T-helper 1 cell treated with Interleukin-12 subunit alpha and Interleukin-12 subunit beta and Interleukin-4 antibody, amounts not matched to agents 30 μg/mL and 1 μg/mL, for 36 hours (primary cell): Measurements from ENCODE around the gene AVPR2.

Experiments
- H3K27ac Mint-ChIP-seq: one replicate; pipeline ENCODE4 v1.8.0; 2021; ENCODE audit warnings: mild to moderate bottlenecking, mixed read lengths
- H3K27me3 Mint-ChIP-seq: one replicate; pipeline ENCODE4 v1.8.0; 2021; ENCODE audit warnings: low read depth, mixed read lengths
- H3K36me3 Mint-ChIP-seq: one replicate; pipeline ENCODE4 v1.8.0; 2021; ENCODE audit warnings: low read depth, mixed read lengths
- H3K4me1 Mint-ChIP-seq: one replicate; pipeline ENCODE4 v1.8.0; 2021; ENCODE audit warnings: low read depth, mixed read lengths
- H3K4me3 Mint-ChIP-seq: one replicate; pipeline ENCODE4 v1.8.0; 2021; ENCODE audit warnings: mild to moderate bottlenecking, moderate library complexity, mixed read lengths
- H3K9me3 Mint-ChIP-seq: one replicate; pipeline ENCODE4 v1.8.0; 2021; ENCODE audit warnings: mixed read lengths

AVPR2 gene

GRCh38 chrX:153934148-153934761, 29.8 kb downstream of the AVPR2 start:
- peaks cover 9% of the 10 kb centered on the region for H3K4me1 Mint-ChIP-seq
- no peaks in the 10 kb centered on the region for H3K27me3 Mint-ChIP-seq
- H3K27ac Mint-ChIP-seq = peak overlapping the region; percentile 41
- H3K4me3 Mint-ChIP-seq = peak overlapping the region; percentile 81
- no peaks in the 10 kb centered on the region for H3K9me3 Mint-ChIP-seq
- peaks cover 11% of the 10 kb centered on the region for H3K36me3 Mint-ChIP-seq

- H3K4me1 Mint-ChIP-seq = peaks cover 9% of the 10 kb centered on the region
- H3K4me3 Mint-ChIP-seq = peak within 1 kb of the TSS; percentile 81
- H3K27ac Mint-ChIP-seq = peak within 1 kb of the TSS; percentile 45
- peaks cover 11% of the 10 kb centered on the region for H3K36me3 Mint-ChIP-seq
- H3K27me3 Mint-ChIP-seq = no peaks in the 10 kb centered on the region
- H3K9me3 Mint-ChIP-seq = no peaks in the 10 kb centered on the region
These were observed 30.4 kb downstream of the AVPR2 start, which contains the start of gene NAA10 for GRCh38 chrX:153934762-153935325. TSS of gene NAA10 (minus strand) at chrX:153935037. CDS start at chrX:153934904, 133 bp downstream.

- H3K27ac Mint-ChIP-seq = peak overlapping the region; percentile 45
- H3K36me3 Mint-ChIP-seq = peaks cover 11% of the 10 kb centered on the region
- H3K4me3 Mint-ChIP-seq = peak overlapping the region; percentile 67
- H3K4me1 Mint-ChIP-seq = peaks cover 9% of the 10 kb centered on the region
- H3K9me3 Mint-ChIP-seq = no peaks in the 10 kb centered on the region
- no peaks in the 10 kb centered on the region for H3K27me3 Mint-ChIP-seq
These were observed 30.9 kb downstream of the AVPR2 start for GRCh38 chrX:153935326-153935851.

- peaks cover 7% of the 10 kb centered on the region for H3K36me3 Mint-ChIP-seq
- H3K4me1 Mint-ChIP-seq = peaks cover 12% of the 10 kb centered on the region
- H3K27ac Mint-ChIP-seq = no peak overlapping the region
- H3K27me3 Mint-ChIP-seq = no peaks in the 10 kb centered on the region
- no peaks in the 10 kb centered on the region for H3K9me3 Mint-ChIP-seq
- no peak overlapping the region for H3K4me3 Mint-ChIP-seq
These were observed 32.6 kb downstream of the AVPR2 start for GRCh38 chrX:153937056-153937455.

GRCh38 chrX:153938226-153938786, 33.8 kb downstream of the AVPR2 start:
- H3K27ac Mint-ChIP-seq = no peak overlapping the region
- peaks cover 12% of the 10 kb centered on the region for H3K4me1 Mint-ChIP-seq
- H3K27me3 Mint-ChIP-seq = no peaks in the 10 kb centered on the region
- no peak overlapping the region for H3K4me3 Mint-ChIP-seq
- H3K36me3 Mint-ChIP-seq = peaks cover 7% of the 10 kb centered on the region
- no peaks in the 10 kb centered on the region for H3K9me3 Mint-ChIP-seq

- H3K27me3 Mint-ChIP-seq = no peaks in the 10 kb centered on the region
- no peak overlapping the region for H3K27ac Mint-ChIP-seq
- H3K36me3 Mint-ChIP-seq = peaks cover 9% of the 10 kb centered on the region
- peaks cover 8% of the 10 kb centered on the region for H3K4me1 Mint-ChIP-seq
- no peaks in the 10 kb centered on the region for H3K9me3 Mint-ChIP-seq
- no peak overlapping the region for H3K4me3 Mint-ChIP-seq
These were observed 35.1 kb downstream of the AVPR2 start for GRCh38 chrX:153939573-153939972.

- H3K27me3 Mint-ChIP-seq = no peaks in the 10 kb centered on the region
- peaks cover 7% of the 10 kb centered on the region for H3K4me1 Mint-ChIP-seq
- no peaks in the 10 kb centered on the region for H3K9me3 Mint-ChIP-seq
- peak overlapping the region; percentile 63 for H3K27ac Mint-ChIP-seq
- H3K36me3 Mint-ChIP-seq = peaks cover 9% of the 10 kb centered on the region
- peak overlapping the region; percentile 70 for H3K4me3 Mint-ChIP-seq
These were observed 37.1 kb downstream of the AVPR2 start for GRCh38 chrX:153941336-153942252.

- H3K9me3 Mint-ChIP-seq = no peaks in the 10 kb centered on the region
- peak within 1 kb of the TSS; percentile 75 for H3K27ac Mint-ChIP-seq
- H3K36me3 Mint-ChIP-seq = peaks cover 8% of the 10 kb centered on the region
- H3K4me3 Mint-ChIP-seq = peak within 1 kb of the TSS; percentile 85
- no peaks in the 10 kb centered on the region for H3K27me3 Mint-ChIP-seq
- peaks cover 10% of the 10 kb centered on the region for H3K4me1 Mint-ChIP-seq
These were observed 39.8 kb downstream of the AVPR2 start, which contains the start of gene RENBP for GRCh38 chrX:153944140-153944799. TSS of gene RENBP (minus strand) at chrX:153944643. CDS start at chrX:153944610, 33 bp downstream.

- no peaks in the 10 kb centered on the region for H3K9me3 Mint-ChIP-seq
- peaks cover 14% of the 10 kb centered on the region for H3K4me1 Mint-ChIP-seq
- peaks cover 9% of the 10 kb centered on the region for H3K36me3 Mint-ChIP-seq
- no peaks in the 10 kb centered on the region for H3K27me3 Mint-ChIP-seq
- peak overlapping the region; percentile 85 for H3K4me3 Mint-ChIP-seq
- H3K27ac Mint-ChIP-seq = no peak overlapping the region
These were observed 40.3 kb downstream of the AVPR2 start for GRCh38 chrX:153944800-153945150.

GRCh38 chrX:153945956-153946943, 41.8 kb downstream of the AVPR2 start:
- Mint-ChIP-seq H3K27me3 (no peaks in the 10 kb centered on the region), H3K27ac (no peak overlapping the region), H3K4me3 (no peak overlapping the region), H3K9me3 (no peaks in the 10 kb centered on the region), H3K36me3 (peaks cover 14% of the 10 kb centered on the region), H3K4me1 (peaks cover 16% of the 10 kb centered on the region)

- Mint-ChIP-seq H3K27ac (peak overlapping the region; percentile 87), H3K27me3 (no peaks in the 10 kb centered on the region), H3K9me3 (no peaks in the 10 kb centered on the region), H3K4me1 (peaks cover 14% of the 10 kb centered on the region), H3K36me3 (peaks cover 17% of the 10 kb centered on the region), H3K4me3 (peak overlapping the region; percentile 3)
These were observed 42.7 kb downstream of the AVPR2 start for GRCh38 chrX:153947009-153947769.

GRCh38 chrX:153948002-153948466, 43.6 kb downstream of the AVPR2 start:
- Mint-ChIP-seq H3K36me3 (peaks cover 17% of the 10 kb centered on the region), H3K27me3 (no peaks in the 10 kb centered on the region), H3K4me1 (peaks cover 14% of the 10 kb centered on the region), H3K4me3 (no peak overlapping the region), H3K9me3 (no peaks in the 10 kb centered on the region), H3K27ac (peak overlapping the region; percentile 41)
